GM18861 (cell line): ENCODE results near the gene BLACAT1.
"Not testable (repeated sequence)": the region's sequence is repeated elsewhere in the genome, so short reads cannot be mapped to it uniquely, and the experiment has no call there.

Source experiments
- ATAC-seq: cut with Tn5 transposase; IDR thresholded peaks from one replicate; pipeline ENCODE4 v1.9.1; 2021; ENCODE audit not compliant: unreplicated experiment

BLACAT1 gene

GRCh38 chr1:205484985-205485967 is 29.4 kb upstream of the BLACAT1 start:
- no peak for ATAC-seq

GRCh38 chr1:205483372-205483771 is 27.5 kb upstream of the BLACAT1 start:
- ATAC-seq: no peak

GRCh38 chr1:205482587-205482986 is 26.7 kb upstream of the BLACAT1 start:
- not testable (repeated sequence) for ATAC-seq

- no peak for ATAC-seq
These were observed 25.8 kb upstream of the BLACAT1 start for GRCh38 chr1:205481629-205482151.

GRCh38 chr1:205481218-205481617 is 25.4 kb upstream of the BLACAT1 start:
- ATAC-seq: no peak

GRCh38 chr1:205480349-205480985 is 24.6 kb upstream of the BLACAT1 start:
- ATAC-seq: no peak

GRCh38 chr1:205478985-205479384 is 23.1 kb upstream of the BLACAT1 start:
- ATAC-seq: not testable (repeated sequence)

- no peak for ATAC-seq
These were observed 22.0 kb upstream of the BLACAT1 start for GRCh38 chr1:205477759-205478247.

- ATAC-seq: no peak
These were observed 21.4 kb upstream of the BLACAT1 start for GRCh38 chr1:205477121-205477758.

- no peak for ATAC-seq
These were observed 20.8 kb upstream of the BLACAT1 start for GRCh38 chr1:205476648-205477047.

GRCh38 chr1:205475855-205476254 is 20.0 kb upstream of the BLACAT1 start:
- no peak for ATAC-seq

- no peak for ATAC-seq
These were observed 18.7 kb upstream of the BLACAT1 start for GRCh38 chr1:205474571-205474970.

GRCh38 chr1:205473966-205474365 is 18.1 kb upstream of the BLACAT1 start:
- no peak for ATAC-seq

GRCh38 chr1:205473475-205473874 is 17.6 kb upstream of the BLACAT1 start:
- no peak for ATAC-seq

GRCh38 chr1:205472737-205473441 is 17.0 kb upstream of the BLACAT1 start:
- ATAC-seq: no peak

- ATAC-seq: no peak
These were observed 14.3 kb upstream of the BLACAT1 start for GRCh38 chr1:205470131-205470530.

- no peak for ATAC-seq
These were observed 10.9 kb upstream of the BLACAT1 start for GRCh38 chr1:205466595-205467220.

GRCh38 chr1:205465392-205465791 is 9.5 kb upstream of the BLACAT1 start:
- no peak for ATAC-seq

- no peak for ATAC-seq
These were observed 3.1 kb upstream of the BLACAT1 start for GRCh38 chr1:205458777-205459566.
